ENCODE measurements around the gene ATP6V1B1.

DNA sequence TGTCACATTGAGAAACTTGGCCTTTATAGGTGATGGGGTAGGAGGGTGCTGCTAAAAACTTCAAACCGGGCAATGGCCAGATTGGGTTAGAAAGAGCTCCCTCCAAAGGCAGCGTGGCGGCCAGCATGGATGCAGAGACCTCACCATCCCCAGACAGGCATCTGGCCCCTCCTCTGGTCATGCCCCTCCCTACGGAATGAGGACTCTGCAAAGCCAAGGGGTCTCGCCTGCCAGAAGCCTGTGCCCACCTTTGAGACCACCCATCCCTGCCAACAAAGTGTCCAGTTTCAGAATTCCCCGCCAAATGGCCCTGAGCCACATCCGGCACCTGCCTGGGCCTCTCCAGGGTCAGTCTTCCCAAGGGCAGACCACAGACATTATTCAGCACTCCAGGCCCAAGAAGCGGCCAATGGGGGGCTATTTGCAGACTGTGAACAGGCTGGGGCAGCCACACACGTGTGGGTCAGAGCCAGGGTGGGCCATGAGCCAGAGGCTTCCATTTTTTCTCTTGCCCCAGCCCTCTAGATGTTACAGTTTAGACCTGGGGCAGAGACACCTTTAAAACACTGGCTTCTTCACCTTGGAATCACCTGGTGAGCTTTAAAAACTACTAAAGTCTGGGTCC lies 4.2 kb upstream of the ATP6V1B1 start:
- TF ChIP-seq, protein P1, sequence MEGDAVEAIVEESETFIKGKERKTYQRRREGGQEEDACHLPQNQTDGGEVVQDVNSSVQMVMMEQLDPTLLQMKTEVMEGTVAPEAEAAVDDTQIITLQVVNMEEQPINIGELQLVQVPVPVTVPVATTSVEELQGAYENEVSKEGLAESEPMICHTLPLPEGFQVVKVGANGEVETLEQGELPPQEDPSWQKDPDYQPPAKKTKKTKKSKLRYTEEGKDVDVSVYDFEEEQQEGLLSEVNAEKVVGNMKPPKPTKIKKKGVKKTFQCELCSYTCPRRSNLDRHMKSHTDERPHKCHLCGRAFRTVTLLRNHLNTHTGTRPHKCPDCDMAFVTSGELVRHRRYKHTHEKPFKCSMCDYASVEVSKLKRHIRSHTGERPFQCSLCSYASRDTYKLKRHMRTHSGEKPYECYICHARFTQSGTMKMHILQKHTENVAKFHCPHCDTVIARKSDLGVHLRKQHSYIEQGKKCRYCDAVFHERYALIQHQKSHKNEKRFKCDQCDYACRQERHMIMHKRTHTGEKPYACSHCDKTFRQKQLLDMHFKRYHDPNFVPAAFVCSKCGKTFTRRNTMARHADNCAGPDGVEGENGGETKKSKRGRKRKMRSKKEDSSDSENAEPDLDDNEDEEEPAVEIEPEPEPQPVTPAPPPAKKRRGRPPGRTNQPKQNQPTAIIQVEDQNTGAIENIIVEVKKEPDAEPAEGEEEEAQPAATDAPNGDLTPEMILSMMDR (conservative IDR thresholded peaks at IDR 0.05 in 1 of 2, IDR thresholded peaks at IDR 0.05 in 1 of 2; ENCODE audit: extremely low read depth in 1 of 2, insufficient read depth in 1 of 2, low read depth in 1 of 2, low read length in 2 of 2), result no peak
- no peak for TF ChIP-seq EZH2 (IDR thresholded peaks at IDR 0.05; ENCODE audit: borderline replicate concordance, low read length)
